A204.1 (cell line): Measurements from ENCODE around the gene ERO1A.

ENCODE experiments used
- FAIRE-seq: peaks from 2 replicates; lab custom pipeline; 2012; peaks lifted over from hg19 to GRCh38; lab: Jason Lieb, UNC

ERO1A gene

DNA sequence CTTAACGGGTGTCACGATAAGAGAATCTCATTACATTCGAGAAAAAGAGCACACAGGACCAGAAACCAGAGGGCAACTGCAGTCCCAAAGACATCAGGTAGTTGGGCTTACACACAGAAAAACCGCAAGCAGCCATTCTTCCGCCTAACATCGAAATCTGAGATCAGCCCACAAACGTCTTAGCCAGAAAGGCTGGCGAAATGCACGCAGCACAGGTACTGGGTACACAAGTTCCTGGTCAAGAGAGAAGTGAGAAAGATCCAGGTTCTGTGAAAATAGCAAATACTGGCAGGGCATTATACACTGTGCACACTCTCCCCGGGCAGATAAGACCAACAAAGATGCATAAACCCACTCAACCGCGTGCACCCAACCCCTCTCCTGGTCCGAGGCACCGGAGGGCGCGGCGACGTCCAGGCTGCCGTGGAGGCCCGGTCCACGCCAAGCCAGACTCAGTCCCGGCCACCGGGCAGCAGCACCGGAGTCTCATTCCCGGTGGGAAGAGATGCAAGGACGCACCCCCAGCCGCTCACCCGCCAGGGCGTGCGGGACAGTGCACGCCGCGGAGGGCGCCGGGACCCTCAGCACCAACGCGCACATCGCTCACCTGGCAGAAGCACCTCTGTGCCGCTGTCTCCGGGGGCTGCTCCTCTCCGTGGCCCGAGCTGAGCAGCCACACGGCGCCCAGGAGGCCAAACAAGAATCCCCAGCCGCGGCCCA is 437 bp downstream of the ERO1A start:
- FAIRE-seq: no peak

DNA sequence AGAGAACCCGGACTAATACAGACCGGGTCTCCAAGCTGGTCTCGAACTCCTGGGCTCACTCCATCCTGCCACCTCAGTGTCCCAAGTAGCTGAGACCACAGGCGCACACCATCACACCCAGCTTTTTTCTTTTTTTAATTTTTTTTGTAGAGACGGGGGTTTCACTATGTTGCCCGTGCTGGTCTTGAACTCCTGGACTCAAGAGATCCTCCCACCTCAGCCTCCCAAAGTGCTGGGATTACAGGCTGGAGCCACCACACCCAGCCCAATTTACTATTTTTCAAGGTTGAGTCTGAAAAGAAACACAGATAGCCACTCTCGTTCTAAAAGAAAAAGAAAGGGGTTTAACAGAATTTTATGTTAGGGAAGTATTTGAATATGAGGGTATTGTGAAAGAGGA is 1.8 kb downstream of the ERO1A start:
- no peak for FAIRE-seq

DNA sequence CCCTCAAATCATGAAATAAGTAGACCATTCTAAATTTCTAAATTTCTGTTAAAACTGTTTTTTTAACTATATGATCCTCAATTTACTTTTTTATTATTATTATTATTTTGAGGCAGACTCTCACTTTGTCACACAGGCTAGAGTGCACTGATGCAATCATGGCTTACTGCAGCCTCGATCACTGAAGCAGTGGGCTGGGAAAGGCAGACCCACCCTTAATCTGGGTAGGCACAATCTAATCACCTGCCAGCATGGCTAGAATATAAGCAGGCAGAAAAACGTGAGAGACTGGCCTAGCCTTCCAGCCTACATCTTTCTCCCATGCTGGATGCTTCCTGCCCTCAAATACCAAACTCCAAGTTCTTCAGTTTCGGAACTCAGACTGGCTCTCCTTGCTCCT is 2.3 kb downstream of the ERO1A start:
- FAIRE-seq: no peak

DNA sequence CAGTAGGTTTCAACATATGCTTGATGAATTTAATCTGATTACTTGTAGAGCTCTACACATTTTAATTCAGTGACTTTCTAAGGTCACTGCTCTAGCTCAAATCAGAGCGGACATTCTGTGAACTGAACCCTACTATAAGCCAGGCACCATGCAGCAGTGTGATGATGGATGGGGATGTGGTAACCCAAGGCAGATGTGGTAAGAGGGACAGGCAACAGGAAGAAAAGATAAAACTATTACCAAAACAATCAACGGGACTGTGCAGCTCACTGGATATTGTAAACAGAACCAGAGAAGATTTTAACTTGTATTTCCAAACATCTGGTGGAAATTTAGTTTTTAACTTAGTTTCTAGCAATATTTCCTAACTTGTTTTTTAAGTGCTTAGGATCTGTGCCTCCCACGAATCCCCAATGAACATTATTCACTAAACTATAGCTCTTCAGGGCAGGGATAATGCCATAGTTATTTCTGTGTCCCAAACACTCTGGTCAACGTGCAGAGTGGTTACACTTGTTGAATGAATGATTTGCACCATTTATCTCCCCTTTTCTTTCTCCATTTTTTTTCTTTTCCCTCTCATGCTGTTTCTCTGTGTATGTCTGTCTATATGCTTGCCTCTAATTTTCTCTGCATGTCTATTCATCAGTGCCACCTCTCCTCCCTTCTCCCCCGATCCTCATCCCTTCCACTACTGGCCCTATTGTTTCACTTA is 3.0 kb downstream of the ERO1A start:
- no peak for FAIRE-seq

DNA sequence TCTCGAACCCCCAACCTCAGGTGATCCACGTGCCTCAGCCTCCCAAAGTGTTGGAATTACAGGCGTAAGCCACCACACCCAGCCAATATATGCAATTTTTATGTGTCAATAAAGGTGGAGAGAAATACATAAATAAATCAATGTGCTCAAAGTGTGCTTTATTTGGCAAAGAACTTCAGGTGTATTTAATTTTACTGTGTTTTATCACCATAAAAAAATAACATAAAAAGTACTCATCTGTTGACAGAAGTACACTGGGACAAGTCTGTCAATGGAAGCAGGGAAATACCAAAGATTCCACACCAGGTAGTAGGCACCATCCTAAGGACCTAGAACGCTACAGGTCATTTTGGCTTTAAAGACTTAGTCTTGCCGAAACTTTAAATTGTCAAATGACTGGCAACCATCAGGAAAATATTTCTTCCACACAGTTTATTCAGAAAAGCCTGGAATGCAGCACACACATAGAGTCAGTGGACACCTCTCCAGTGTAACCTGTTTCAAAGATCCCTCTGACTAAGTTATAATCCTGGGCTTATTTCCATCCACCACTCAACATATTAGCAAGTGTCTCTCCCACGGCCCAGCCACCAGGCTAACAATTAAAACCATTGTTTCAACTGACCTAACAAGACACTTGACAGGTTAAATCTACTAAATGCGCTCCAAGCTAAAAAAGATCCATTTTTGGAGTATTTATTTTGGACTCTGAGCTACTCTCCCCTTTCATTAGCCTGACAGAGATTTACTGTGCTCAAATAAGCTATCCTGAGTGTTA is 4.2 kb downstream of the ERO1A start:
- FAIRE-seq: no peak

DNA sequence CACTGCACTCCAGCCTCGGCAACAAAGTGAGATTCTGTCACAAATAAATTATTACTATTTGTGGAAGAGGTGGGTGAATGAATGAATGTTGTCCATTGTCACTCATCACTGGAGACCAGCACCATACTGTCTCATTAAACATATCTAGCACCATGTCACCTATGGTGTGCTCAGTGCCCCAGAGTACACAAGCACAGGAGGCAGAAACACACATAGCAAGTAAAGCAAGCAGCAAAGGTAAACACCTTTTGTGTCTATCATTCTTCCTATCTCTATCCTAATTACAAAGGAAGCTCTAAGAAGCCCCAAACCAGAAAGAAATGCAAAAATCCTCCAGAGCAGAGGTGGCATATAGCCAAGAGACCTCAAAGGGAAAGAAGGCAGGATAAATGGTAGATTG is 9.2 kb downstream of the ERO1A start:
- no peak for FAIRE-seq

DNA sequence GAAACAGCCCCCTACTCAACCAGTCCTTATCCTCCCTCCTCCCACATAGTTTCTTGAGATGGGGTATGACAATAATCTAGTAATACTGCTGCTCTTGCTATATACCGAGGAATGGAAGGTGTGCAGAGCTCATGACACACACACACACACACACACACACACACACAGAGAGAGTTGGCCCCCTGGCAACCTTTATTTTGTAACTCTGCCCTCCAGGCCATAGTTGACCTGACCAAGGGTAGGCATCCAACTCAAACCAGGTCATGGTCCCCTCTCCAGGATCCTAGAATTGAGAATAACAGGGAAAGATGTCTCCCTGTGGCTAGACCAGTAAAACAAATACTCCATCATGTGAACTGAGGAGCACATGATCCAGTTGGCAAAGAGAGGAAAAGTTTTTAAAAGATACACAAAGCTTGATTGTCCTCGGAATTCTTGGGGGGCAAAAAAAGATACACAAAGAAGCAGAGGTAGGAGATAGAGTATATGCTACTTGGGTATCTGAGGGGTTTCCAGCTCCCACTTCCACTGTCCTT is 11.3 kb downstream of the ERO1A start:
- no peak for FAIRE-seq

DNA sequence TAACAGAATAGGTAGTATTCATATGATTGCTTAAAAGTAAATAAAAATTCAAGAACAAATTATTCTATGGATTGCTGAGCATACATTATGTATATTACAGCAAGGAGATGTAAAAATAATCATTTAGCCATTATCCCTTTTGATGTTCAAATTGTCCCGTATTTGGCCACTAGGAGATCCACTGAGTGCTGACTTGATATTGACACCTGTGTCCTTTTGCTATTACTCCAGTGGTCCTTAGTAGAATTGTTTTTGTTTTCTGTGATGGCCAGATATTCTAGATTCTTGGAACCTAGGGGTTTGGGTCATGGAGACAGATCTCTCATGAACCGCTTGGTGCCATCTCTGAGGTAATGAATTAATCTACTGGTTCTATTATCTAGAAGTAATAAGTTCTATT is 16.8 kb downstream of the ERO1A start:
- no peak for FAIRE-seq

DNA sequence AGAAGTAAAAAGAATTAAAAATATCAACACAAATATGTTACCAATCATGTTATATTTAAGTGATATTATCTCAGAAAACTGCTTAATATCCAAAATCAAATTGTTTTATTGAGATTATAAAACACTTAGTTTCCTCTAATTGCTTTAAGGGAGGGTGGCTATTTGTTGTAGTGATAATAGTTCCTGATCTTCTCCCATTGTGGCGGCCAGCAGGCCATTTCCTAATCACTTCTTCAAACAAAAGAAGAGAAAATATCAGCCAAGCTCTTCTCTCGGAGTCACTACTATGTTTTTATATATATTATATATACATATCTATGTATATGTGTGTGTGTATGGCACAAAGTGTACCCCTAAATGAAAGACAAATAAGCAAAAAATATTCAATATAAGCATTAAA is 31.5 kb downstream of the ERO1A start:
- FAIRE-seq: no peak

DNA sequence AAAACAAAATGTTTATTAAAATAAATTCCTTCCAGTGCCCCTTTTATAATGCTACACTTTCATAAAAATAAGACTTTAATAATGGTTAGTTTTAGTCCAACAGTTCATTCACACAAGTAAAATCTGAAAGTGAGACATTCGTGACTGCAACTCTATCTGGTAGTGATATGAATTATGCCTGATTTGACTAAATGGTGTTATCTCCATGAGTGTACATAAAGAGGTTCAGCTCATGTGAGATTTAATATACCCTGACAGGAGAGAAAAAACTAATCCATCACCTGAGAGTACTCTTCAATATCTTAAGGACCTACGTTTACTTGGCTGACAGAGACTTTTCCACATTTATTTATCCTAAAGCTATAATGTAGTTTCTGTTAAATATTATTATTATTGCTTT is 34.0 kb downstream of the ERO1A start:
- FAIRE-seq: no peak

DNA sequence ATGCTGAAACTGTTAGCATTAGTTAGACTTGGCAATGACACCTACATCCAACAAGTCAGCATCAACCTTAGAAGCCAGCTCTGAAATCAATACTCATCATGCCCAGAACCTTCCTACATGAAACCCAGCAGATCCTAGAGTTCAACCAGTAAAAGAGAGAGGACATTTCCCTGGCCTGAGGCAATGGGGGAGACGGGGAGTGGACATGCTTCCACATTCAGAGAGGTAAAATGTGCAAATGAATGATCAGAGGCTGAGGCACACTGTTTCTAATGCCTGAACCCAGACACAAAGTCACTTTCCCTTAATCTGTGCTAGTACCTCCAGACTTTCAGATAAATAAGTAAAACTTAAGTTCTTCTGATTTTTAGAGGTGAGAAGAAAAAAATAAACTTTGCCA is 34.5 kb downstream of the ERO1A start:
- no peak for FAIRE-seq

DNA sequence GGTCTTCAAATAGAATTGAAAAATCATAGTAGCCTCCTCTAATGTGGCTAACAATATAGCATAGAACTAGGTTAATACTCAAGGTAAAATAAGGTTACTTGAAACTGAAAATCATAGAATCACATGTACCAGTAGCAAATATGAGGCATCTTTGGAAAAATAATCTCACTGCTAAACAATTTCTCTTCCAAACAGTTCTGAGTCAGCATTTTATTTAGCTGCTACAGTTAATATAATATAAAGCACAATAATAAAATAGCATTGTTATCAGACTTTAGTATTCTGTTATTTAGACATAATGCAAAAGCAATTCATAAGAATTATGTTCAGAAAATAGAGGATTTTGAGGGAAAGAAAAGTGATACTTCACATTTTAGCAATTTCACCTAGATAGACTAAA is 35.0 kb downstream of the ERO1A start:
- peak; percentile 19 for FAIRE-seq

DNA sequence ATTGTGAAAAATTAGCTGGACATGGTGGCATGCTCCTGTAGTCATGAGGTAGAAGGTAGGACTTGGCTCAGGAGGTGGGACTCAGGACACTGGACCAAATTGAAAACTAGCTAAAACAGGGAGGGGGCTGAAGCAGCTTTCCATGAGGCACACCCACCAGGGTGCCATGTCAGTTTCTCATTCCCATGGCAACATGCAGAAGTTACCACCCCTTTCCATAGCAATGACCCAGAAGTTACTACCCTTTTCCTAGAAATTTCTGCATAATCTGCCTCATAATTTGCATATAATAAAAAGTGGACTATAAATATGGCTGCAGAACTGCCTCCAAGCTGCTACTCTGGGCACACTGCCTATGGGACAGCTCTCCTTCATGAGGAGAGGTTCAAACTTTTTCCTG is 38.5 kb downstream of the ERO1A start:
- FAIRE-seq: no peak

DNA sequence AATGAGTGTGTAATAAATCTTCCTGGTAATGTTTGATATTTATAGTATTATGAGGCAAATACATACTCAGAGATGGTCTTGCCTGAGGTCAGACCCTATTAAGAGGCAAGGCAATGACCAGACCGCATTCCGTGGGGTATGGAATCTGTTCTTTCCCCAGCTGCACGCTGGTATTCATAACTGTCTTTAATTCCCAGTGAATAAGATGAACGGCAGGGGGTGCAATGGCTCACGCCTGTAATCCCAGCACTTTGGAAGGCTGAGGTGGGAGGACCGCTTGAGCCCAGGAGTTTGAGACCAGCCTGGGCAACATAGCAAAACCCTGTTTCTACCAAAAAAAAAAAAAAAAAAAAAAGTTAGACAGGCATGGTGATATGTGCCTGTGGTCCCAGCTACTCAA is 44.6 kb downstream of the ERO1A start:
- no peak for FAIRE-seq

DNA sequence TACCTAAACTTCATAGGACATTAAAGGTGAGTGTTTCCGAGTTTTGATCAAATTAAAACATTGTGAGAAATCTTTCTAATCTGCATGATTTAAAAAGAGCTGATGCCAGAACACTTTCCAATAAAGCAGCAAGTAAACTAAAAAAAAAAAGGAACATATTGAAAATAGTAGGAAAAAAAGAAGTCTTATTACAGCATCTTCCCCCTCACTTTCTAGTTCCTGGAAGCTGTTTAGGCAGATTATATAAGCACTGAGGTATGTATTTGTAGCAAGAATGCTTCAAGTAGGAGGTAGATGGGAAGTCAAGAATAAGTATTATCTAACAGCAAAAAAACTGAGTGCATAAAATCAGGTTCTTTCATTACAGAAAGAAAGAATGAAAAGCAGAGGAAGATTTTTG is 45.8 kb downstream of the ERO1A start:
- FAIRE-seq: no peak

DNA sequence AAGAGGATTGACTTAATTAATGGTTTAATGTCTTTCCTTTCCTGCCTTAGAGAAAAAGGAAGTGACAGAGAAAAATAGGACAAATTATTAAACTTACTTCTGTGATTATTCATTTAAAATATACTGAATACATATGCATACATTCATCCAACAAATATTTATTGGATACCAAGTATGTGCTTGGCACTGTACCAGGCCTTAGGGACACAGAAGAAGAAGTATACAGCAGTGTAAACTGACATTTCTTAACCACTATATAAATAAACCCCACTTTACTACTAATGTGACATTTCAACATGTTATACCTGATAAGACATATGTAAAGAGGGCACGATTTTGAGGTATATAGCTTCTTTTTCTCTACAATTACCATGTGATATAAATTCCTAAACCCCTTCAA is 53.6 kb downstream of the ERO1A start:
- FAIRE-seq: no peak

DNA sequence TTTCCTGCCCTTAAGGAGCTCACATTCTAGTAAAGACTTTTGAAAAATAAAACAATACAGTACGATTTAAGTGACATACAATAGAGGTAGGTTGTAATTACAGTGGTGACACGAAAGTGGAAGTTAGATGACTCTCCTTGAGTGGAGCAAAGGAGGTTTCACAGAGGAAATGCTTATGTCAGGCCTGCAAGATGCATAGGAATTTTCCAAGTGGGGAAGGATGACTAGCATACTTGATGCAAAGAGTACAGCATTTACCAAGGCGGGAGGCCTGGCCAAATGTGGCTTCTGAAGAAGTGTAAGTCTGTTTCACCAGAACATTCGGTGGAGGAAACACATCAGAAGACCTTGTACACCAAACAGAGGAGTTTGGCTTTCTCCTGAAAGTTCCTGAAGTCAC is 55.2 kb downstream of the ERO1A start:
- FAIRE-seq: no peak

DNA sequence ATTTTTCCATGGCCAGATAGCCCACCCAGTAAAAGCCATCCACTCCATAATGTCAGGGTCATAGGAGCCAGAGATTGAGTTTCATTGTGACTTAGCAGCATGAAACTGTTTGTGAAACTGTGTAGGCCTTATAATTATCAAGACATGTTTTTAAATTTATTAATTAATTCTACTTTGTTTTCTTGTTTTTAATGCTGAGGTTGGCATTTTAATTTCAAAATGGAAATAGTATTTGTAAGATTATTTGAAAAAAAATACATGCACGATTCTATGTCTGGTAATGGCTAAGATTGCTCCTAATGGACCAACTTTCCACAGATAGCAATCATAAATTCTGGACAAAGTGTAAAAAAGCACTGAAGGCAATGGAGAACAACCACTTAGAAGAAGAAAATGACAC is 75.7 kb downstream of the ERO1A start:
- no peak for FAIRE-seq

DNA sequence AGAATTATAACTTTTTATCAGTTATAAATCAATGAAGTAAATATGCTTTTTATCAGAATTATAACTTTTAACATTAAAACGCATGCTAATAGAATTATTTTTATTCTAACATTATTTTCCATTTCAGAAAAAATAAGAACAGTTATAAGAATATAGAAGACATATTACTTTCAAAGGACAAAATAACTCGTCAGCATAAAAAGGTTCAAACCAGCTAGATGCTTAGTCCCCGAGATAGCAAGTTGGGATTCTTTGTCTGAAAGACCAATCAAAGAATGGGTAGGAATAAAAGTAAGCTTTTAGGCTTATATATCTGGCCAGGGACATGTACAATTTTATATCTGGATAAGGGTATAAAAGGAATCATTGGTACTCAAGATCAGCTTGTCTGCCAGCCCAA is 76.8 kb downstream of the ERO1A start:
- FAIRE-seq: peak; percentile 32

DNA sequence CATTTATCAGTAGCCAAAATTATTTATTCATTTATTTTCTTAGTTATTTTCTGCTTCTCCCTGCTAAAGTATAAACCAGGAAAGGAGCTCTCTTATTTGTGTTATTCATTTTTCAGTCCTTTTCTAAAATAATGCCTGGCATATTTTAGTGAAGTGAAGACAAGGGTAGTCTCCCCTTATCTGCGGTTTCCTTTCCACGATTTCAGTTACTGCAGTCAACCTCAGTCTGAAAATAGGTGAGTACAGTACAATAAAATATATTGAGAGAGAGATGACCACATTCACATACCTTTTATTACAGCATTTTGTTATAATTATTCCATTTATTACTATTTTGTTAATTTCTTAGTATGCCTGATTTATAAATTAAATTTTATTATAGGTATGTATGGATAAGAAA is 85.2 kb downstream of the ERO1A start:
- no peak for FAIRE-seq

DNA sequence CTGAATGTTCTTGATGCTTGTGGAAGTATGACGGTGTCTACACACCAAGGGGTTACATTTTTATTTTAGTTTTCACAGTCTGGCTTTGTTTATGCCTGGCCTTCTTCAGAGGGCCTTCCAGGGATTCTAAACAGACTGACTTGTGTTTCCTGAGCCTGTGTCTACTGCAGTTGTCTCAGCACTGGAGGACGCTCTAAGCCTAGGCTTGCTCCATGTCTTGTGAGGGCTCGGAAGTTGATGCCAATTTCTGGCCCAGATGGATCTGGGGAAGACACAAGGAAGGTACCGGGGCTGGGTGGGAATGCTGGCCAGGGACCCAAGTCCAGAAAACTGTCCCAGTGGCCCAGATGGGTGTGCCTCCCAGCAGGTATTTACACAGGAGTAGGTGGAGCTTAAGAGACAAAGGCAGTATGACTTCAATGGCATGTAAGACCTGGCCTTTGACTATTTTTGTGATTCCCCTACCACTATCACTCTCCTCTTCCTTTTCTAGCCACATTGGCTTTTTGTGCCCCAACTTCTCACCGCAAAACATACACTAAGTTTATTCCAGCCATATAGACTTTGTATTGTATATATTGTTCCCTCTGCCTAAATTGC is 85.8 kb downstream of the ERO1A start:
- no peak for FAIRE-seq

DNA sequence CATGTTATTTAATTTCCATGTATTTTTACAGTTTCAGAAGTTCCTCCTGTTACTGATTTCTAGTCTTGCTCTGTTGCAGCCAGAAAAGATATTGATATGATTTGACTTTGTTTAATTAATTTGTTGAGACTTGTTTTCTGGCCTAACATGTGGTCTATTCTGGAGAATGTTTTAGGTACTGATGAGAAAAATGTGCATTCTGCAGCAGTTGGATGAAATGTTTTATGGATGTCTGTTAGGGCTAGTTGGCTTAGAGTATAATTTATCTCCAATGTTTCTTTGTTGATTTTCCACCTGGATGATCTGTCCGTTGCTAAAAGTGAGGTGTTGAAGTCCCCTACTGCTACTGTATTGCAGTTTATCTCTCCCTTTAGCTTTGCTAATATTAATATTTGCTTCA is 88.3 kb downstream of the ERO1A start:
- FAIRE-seq: no peak

DNA sequence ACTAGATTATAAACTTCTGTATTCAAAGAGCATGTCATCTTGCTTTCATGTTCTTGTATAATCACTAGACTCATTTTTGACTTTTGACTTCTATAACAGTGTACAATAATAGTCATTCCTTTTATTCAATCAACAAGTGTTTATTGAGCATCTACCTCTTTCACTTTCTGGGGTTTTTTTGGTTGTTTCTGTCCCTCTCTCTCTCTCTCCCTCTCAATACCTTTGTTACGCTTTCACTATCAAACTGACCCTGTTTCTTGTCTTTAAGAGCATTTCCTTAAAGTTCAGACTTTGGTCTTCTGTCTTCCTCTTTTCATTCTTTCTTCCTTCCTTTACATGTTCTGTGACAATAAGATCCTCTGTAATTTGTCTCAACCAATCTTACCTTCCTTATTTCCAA is 93.2 kb downstream of the ERO1A start:
- FAIRE-seq: no peak
